Breast epithelium (tissue), 4 donors: Measurements from ENCODE around the gene UFSP1. TPM values are rescaled to one million over a fixed set of nuclear protein-coding genes. Genes with fewer than 3 reads are reported as not detected.

Experiments used
- DNase-seq, 2 donors: peaks; one replicate each; pipeline ENCODE4 v3.0.0-alpha.2; 2019; ENCODE audit warnings: low spot score in 2 of 2
- H3K27ac ChIP-seq, 2 donors: fragments of 200-600 bp; sonication (generic) in 1 of 2; one replicate each; pipeline ENCODE4 v1.5.1; 2016 to 2019; ENCODE audit warnings: mild to moderate bottlenecking in 1 of 2
- H3K27me3 ChIP-seq, 2 donors: fragments of 200-600 bp; sonication (generic) in 1 of 2; one replicate each; pipeline versions ENCODE4 v1.5.1 to v1.6.0; 2017 to 2019; ENCODE audit warnings: control low read depth in 1 of 2, mild to moderate bottlenecking in 1 of 2
- H3K36me3 ChIP-seq: fragments of 200-600 bp; one replicate; pipeline ENCODE4 v1.5.1; 2019
- H3K4me1 ChIP-seq, 2 donors: fragments of 200-600 bp; sonication (generic); one replicate each; pipeline ENCODE4 v1.5.1; 2016 to 2019; ENCODE audit warnings: control low read depth in 1 of 2
- H3K4me3 ChIP-seq, 3 donors: fragments of 200-600 bp; sonication (generic); 1 replicate in 2 of 3; 2 replicates in 1 of 3; pipeline ENCODE4 v1.5.1; 2016 to 2019; ENCODE audit warnings: mild to moderate bottlenecking in 3 of 3, moderate library complexity in 2 of 3
- H3K9me3 ChIP-seq, 2 donors: fragments of 200-600 bp; sonication (generic) in 1 of 2; one replicate each; pipeline ENCODE4 v1.5.1; 2016 to 2019; ENCODE audit warnings: control low read depth in 1 of 2
- CTCF ChIP-seq, 3 donors: fragments of 450-650 bp; IDR thresholded peaks; one replicate each; pipeline ENCODE4 v1.5.1; 2016 to 2017; ENCODE audit warnings: antibody characterized with exemption in 3 of 3, mild to moderate bottlenecking in 3 of 3, moderate library complexity in 3 of 3
- POLR2A ChIP-seq: fragments of 450-650 bp; IDR thresholded peaks from one replicate; pipeline ENCODE4 v1.6.1; 2016; ENCODE audit warnings: antibody characterized with exemption, mild to moderate bottlenecking, moderate library complexity
- POLR2AphosphoS5 ChIP-seq, 3 donors: sonication (generic); formaldehyde crosslinking; IDR thresholded peaks; one replicate each; pipeline ENCODE4 v1.6.1; 2017; ENCODE audit warnings: antibody characterized with exemption in 3 of 3
- intact Hi-C: fragments of 100-400 bp; cut with DNase I; formaldehyde crosslinking; loops from one replicate; pipeline ENCODE4 v1.15.1; 2023; ENCODE audit warnings: low total_unique reads
- total RNA-seq, 3 donors: library from RNA; depleted of rRNA; stranded (reverse); fragments of >200 nt; gene quantifications; one replicate each; pipeline ENCODE4 v1.1.0, GENCODE V29; 2016

The UFSP1 gene
- total RNA-seq, 3 donors from 2014 or later, result 2.9 to 4.2 (median 3.7) TPM

GRCh38 chr7:100897772-100898454, 8.4 kb upstream of the UFSP1 start:
- no peaks in the 10 kb centered on the region for H3K4me1 ChIP-seq

GRCh38 chr7:100896732-100897608, 7.5 kb upstream of the UFSP1 start:
- Histone ChIP-seq H3K36me3 (no peaks in the 10 kb centered on the region), H3K4me1 (no peaks in the 10 kb centered on the region), H3K27ac (no peak overlapping the region), H3K4me3 (peak overlapping the region; percentile 13 to 67 (median 58)), H3K27me3 (peaks cover 4 to 46% of the 10 kb centered on the region in 2 donors), H3K9me3 (no peaks in the 10 kb centered on the region)
- no peak for DNase-seq
- TF ChIP-seq CTCF (IDR thresholded peaks at IDR 0.05) (peak in 2 of 3 donors; percentile 67 to 77), POLR2AphosphoS5 (IDR thresholded peaks at IDR 0.05) (no peak), POLR2A (no peak)
- intact Hi-C loops, result loop anchor here (1.0 to 5.0 kb wide), 2 partner anchors 32 to 160 kb away; no protein-coding TSS in a partner anchor

More at GRCh38 chr7:100897772-100898454, 8.4 kb upstream of the UFSP1 start:
- no peaks in the 10 kb centered on the region for H3K9me3 ChIP-seq
- no peaks in the 10 kb centered on the region for H3K36me3 ChIP-seq
- H3K27ac ChIP-seq, result no peak overlapping the region
- intact Hi-C loops, result loop anchor here (5.0 kb wide), 1 partner anchor 159 kb away; no protein-coding TSS in a partner anchor
- TF ChIP-seq CTCF (IDR thresholded peaks at IDR 0.05) (no peak), POLR2A (no peak), POLR2AphosphoS5 (IDR thresholded peaks at IDR 0.05) (no peak)
- no peak overlapping the region for H3K4me3 ChIP-seq
- H3K27me3 ChIP-seq, result peaks cover 4 to 46% of the 10 kb centered on the region in 2 donors
- DNase-seq, result no peak

GRCh38 chr7:100895956-100896731, 6.6 kb upstream of the UFSP1 start:
- TF ChIP-seq POLR2A (no peak), POLR2AphosphoS5 (IDR thresholded peaks at IDR 0.05) (no peak), CTCF (IDR thresholded peaks at IDR 0.05) (no peak)
- peak overlapping the region; percentile 13 to 67 (median 58) for H3K4me3 ChIP-seq
- peaks cover 4 to 46% of the 10 kb centered on the region in 2 donors for H3K27me3 ChIP-seq
- H3K4me1 ChIP-seq, result peaks cover 0 to under 1% of the 10 kb centered on the region in 2 donors
- intact Hi-C loops, result loop anchor here (1.0 to 5.0 kb wide), 2 partner anchors 31 to 161 kb away; no protein-coding TSS in a partner anchor
- H3K36me3 ChIP-seq, result no peaks in the 10 kb centered on the region
- no peak overlapping the region for H3K27ac ChIP-seq
- no peak for DNase-seq
- H3K9me3 ChIP-seq, result no peaks in the 10 kb centered on the region

GRCh38 chr7:100895701-100895955, 6.1 kb upstream of the UFSP1 start, which contains the start of gene ACHE:
TSS of gene ACHE (minus strand) at chr7:100895888. CDS start at chr7:100894232, 1,656 bp downstream.
- no peak for TF ChIP-seq CTCF (IDR thresholded peaks at IDR 0.05)
- TF ChIP-seq POLR2AphosphoS5 (IDR thresholded peaks at IDR 0.05), result no peak
- no peak for TF ChIP-seq POLR2A
- H3K4me1 ChIP-seq, result peaks cover 0 to 6% of the 10 kb centered on the region in 2 donors
- H3K27me3 ChIP-seq, result peaks cover 4 to 40% of the 10 kb centered on the region in 2 donors
- no peak for DNase-seq
- intact Hi-C loops, result loop anchor here (5.0 kb wide), 1 partner anchor 162 kb away; no protein-coding TSS in a partner anchor
- peak within 1 kb of the TSS; percentile 0 to 29 for H3K27ac ChIP-seq
- H3K4me3 ChIP-seq, result peak within 1 kb of the TSS; percentile 35 to 67 (median 58)
- no peaks in the 10 kb centered on the region for H3K36me3 ChIP-seq
- H3K9me3 ChIP-seq, result no peaks in the 10 kb centered on the region
